DMS53 (cell line): ENCODE results near the gene KIF26A.

Source experiments
- DNase-seq: peaks from one replicate; lab custom pipeline; 2025; lab: John Stamatoyannopoulos, UW

The KIF26A gene

GRCh38 chr14:104113631-104114420 lies 24.6 kb upstream of the KIF26A start:
- no peak for DNase-seq

DNA sequence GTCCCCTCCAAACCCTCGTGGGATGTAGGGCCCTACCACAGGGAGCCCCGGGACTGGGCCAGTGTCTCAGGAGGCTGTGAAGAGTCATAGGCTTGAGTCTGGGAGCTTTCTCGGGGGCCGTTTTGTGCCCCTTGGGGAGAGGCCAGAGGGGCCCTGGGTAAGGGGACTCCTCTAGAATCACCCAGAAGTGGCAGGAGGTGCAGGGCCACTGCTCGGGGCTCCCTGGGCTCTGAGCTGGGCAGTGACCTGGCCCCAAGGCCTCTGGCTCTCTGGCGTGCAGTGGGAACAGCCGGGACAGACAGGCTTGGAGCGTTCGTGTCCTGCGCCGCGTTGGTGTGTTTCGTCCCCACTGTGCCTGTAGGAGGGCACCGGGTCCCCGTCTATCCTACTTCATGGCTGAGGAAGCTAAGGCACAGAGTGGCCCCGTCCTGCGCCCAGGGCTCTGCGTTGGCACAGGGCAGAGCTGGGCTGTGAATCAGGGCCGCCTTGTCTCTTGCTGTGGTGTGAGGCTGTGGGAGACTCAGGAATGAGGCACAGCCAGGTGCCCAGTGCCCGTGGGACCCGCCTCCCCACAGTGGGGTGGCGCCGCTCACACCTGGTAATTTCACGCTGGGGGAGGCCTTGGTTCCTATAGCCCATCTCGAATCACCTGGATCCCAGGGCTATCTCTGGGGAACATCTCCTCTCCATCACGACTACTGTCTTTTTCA lies 23.8 kb upstream of the KIF26A start:
- DNase-seq = no peak

- DNase-seq = no peak
Measured at GRCh38 chr14:104115131-104115600, 23.2 kb upstream of the KIF26A start.

DNA sequence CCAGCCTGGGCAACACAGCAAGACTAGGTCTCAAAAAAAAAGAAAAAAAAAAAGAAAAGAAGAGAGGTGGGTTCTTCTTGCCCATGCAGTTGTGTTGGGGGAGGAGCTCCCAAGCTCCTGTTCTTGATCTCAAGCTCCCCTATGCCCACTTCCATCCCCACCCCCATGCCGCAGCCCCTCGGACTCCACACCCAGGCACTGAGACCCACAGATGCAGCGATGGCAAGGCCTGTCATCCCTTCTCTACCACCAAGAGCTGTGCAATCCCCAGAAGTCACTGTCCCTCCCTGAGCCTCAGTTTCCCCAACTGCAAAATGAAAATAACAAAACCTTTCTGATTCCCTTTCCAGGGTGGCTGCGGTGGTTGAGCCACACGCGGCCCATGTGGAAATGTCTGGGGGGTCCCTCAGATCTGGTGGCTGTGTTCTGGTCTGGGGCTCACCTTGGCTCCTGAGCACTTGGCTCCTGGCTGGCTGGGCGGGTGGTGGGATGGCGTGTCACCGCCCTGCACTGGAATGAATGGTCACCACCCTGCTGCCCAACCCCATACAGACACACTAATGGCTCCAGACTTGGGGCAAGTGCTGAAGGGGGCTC lies 22.6 kb upstream of the KIF26A start:
- DNase-seq = no peak

GRCh38 chr14:104116288-104116755 lies 22.1 kb upstream of the KIF26A start:
- no peak for DNase-seq

GRCh38 chr14:104116756-104117340 lies 21.5 kb upstream of the KIF26A start:
- peak; percentile 58 for DNase-seq

- DNase-seq = no peak
Measured at GRCh38 chr14:104117341-104118005, 20.9 kb upstream of the KIF26A start.

GRCh38 chr14:104118006-104118844 lies 20.2 kb upstream of the KIF26A start:
- no peak for DNase-seq

DNA sequence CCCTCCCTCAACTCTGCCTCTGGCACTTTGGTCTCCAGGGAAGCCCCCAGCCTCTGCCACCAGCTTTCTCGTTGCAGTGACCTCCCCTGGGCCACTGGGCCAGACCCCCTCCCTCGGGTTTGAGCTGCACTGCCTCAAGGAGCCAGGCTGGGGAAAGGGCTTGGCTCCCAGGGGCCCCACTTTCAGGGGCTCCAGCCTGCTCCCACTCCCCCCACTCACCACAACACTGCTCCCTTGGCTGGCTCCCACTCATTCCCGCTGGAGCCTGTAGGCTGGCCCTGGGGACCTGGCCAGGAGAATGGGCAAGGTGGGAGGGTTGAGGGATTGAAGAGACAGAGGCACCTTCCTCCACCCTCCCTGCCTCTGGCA lies 19.3 kb upstream of the KIF26A start:
- no peak for DNase-seq

GRCh38 chr14:104119488-104120251 lies 18.7 kb upstream of the KIF26A start:
- DNase-seq = no peak

GRCh38 chr14:104120281-104120741 lies 18.1 kb upstream of the KIF26A start:
- no peak for DNase-seq

- no peak for DNase-seq
Measured at GRCh38 chr14:104121142-104121541, 17.2 kb upstream of the KIF26A start.

DNA sequence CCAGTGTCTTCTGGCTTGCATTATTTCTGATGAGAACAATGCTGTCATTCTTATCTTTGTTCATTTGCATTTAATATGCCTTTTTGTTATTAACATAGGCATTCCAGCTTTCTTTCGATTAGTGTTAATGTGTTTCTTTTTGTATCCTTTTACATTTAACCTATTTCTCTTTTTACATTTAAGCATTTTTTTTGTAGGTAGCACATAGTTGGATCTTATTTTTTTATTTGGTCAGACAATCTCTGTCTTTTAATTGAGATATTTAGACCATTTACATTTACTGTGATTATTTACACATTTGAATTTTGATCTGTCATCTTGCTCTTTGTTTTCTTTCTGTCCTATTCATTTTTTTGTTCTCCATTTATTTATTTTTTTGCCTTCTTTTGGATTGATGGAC lies 14.5 kb upstream of the KIF26A start:
- no peak for DNase-seq

DNA sequence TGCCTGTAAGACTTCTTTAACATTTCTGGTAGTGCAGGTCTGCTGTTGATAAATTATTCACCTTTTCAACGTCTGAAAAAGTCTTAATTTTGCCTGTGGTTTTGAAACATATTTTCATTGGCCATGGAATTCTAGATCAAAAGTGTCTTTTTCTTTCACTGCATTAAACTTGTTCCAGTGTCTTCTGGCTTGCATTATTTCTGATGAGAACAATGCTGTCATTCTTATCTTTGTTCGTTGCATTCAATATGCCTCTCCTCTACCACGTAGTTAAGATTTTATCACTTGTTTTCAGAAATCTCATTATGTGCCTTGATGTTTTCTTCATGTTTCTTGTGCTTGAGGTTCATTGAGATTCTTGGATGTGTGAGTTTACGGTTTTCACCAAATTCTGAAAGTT lies 13.4 kb upstream of the KIF26A start:
- DNase-seq = no peak

- DNase-seq = no peak
Measured at GRCh38 chr14:104126753-104127152, 11.6 kb upstream of the KIF26A start.

GRCh38 chr14:104128981-104129380 lies 9.4 kb upstream of the KIF26A start:
- DNase-seq = no peak

- no peak for DNase-seq
Measured at GRCh38 chr14:104129556-104129955, 8.8 kb upstream of the KIF26A start.

DNA sequence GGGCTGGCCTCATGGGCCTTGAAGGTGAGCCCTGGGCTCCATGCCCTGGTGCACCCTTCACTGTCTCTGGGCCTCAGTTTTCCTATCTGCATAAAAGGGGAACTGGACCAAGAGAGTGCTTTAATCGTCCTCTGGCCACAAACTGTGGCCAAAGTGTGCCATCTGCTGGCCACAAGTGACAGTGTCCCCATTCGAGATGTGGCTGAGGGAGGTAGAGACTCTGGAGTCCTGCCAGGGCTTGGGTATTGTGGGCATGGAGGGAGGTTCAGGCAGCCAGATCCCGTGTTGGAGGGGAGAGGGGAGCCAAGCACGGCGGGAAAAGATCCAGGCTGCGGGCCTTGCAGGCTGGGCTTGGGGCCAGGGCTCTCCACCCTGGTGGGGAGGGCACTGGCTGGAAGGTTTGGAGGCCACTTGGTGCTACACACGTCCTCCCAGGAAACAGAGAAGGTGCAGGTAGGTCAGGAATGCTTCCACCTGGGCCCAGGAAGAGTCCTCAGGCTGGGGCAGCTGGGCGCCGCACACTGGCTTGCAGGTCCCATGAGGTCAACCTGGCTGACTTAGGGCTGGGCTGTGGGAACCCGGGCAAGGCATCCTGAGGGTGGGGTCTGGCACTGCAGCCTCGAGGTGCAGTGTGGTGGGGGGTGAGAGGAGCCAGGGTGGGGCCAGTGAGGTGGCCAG lies 7.3 kb upstream of the KIF26A start:
- DNase-seq = peak; percentile 58

DNA sequence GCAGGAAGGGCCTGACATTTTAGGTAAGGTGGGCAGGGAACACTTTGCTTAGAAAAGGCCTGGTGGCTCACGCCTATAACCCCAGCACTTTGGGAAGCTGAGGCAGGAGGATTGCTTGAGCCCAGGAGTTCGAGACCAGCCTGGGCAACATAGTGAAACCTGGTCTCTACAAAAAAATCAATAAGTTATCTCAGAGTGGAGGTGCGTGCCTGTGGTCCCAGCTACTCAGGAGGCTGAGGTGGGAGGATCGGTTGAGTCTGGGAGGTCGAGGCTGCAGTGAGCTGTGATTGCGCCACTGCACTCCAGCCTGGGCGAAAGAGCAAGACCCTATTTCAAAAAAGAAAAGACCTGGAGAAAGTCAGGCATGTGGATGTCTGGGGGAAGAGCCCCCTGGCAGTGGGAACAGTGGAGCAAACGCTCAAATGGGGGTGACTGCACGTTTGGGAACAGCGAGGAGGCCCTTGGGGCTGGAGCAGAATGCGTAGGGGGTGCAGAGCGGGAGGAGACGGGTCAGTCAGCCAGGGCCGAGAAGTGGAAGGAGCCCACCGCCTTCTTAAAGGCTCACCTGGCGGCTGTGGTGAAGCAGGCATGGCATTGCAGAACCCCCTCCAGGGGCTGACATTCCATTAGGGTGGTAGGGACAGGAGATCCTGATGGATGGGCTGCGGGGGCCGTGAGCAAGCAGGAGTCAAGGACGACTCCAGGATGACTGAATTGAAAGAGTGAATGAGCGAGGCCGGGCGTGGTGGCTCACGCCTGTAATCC lies 6.2 kb upstream of the KIF26A start:
- DNase-seq = no peak
